H1 (cell line): Measurements from ENCODE around the gene TMEM244. TPM values are rescaled to one million over a fixed set of nuclear protein-coding genes. Genes with fewer than 3 reads are reported as not detected.

Experiments
- BACH1 ChIP-seq: IDR thresholded peaks from 2 replicates; pipeline ENCODE4 v1.6.1; 2012; ENCODE audit warnings: low read length, improper control_type of control experiment
- EGR1 ChIP-seq: IDR thresholded peaks from 2 replicates; pipeline ENCODE4 v1.6.1; 2011; ENCODE audit warnings: low read depth, low read length, borderline replicate concordance
- GABPA ChIP-seq: IDR thresholded peaks from 2 replicates; pipeline ENCODE4 v1.6.1; 2011; ENCODE audit warnings: mild to moderate bottlenecking, low read length, moderate library complexity, borderline replicate concordance; ENCODE audit not compliant: insufficient read depth
- JUN ChIP-seq: IDR thresholded peaks from 2 replicates; pipeline ENCODE4 v1.6.1; 2011; ENCODE audit warnings: low read depth, mild to moderate bottlenecking, improper control_type of control experiment, low read length
- KDM1A ChIP-seq: fragments of 200-600, 300-600 bp; sonication (generic); IDR thresholded peaks from 2 replicates; pipeline ENCODE4 v1.7.1; 2016; ENCODE audit warnings: mild to moderate bottlenecking, low read length, borderline replicate concordance
- RXRA ChIP-seq: IDR thresholded peaks from 2 replicates; pipeline ENCODE4 v1.6.1; 2011; ENCODE audit warnings: low read depth, mild to moderate bottlenecking, low read length, moderate library complexity; ENCODE audit not compliant: insufficient read depth
- TBP ChIP-seq: IDR thresholded peaks from 2 replicates; pipeline ENCODE4 v1.6.1; 2011; ENCODE audit warnings: low read depth, low read length, improper control_type of control experiment
- polyA plus RNA-seq, 7 experiments: library from polyadenylated mRNA; depleted of rRNA in 3 of 7; stranded (reverse) in 5 of 7; unstranded in 2 of 7; fragments of >200 nt in 5 of 7; fragments of 200-250 nt in 2 of 7; gene quantifications; 1 replicate in 5 of 7; 2 replicates in 1 of 7; 4 replicates in 1 of 7; pipeline versions ENCODE4 v1.2.1 to v1.2.3, GENCODE V29; 2011 to 2013; ENCODE audit warnings: missing spikeins in 2 of 7, mixed read lengths in 2 of 7
- total RNA-seq: library from RNA; stranded (reverse); fragmentation: NEBNext Ultra II Directional; extraction: Animal tissue kit (Norgen Biotek cat#: 25700); gene quantifications from 2 replicates; pipeline ENCODE4 v1.2.1, GENCODE V29; 2021
- TF ChIP-seq, protein P1 (sequence below): fragments of 300-600 bp; sonication (generic); IDR thresholded peaks from 2 replicates; pipeline ENCODE4 v1.7.1; 2012; ENCODE audit warnings: low read length, moderate library complexity, mild to moderate bottlenecking, inconsistent platforms; ENCODE audit not compliant: insufficient replicate concordance
- TF ChIP-seq, protein P2 (sequence below): IDR thresholded peaks from 2 replicates; pipeline ENCODE4 v1.6.1; 2012; ENCODE audit warnings: low read length, inconsistent platforms

TMEM244 gene
- total and polyA plus RNA-seq, 2 of the 8 experiments (the other 6 are each of a cell fraction or from before 2014, with no cell fraction given), result not detected

DNA sequence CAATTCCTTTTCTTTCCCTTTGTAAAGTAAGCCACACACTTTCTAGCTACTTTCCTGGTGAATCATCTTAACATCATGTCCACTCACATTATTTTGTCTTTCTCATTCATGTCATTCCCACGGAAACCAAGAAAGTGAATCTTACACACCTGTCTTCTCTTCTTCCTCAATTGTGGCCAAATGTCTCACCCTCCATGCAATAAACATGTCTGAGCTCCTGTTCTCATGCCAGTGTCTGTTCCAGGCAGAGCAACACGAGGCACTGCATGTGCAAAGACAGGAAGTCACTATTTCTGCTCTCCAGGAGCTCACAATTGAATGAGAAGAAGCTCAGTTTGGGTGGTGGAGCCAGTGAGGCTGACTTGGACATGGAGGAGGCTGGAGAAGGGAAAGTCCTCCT is 29.0 kb upstream of the TMEM244 start (continued):
- TF ChIP-seq, protein P1, sequence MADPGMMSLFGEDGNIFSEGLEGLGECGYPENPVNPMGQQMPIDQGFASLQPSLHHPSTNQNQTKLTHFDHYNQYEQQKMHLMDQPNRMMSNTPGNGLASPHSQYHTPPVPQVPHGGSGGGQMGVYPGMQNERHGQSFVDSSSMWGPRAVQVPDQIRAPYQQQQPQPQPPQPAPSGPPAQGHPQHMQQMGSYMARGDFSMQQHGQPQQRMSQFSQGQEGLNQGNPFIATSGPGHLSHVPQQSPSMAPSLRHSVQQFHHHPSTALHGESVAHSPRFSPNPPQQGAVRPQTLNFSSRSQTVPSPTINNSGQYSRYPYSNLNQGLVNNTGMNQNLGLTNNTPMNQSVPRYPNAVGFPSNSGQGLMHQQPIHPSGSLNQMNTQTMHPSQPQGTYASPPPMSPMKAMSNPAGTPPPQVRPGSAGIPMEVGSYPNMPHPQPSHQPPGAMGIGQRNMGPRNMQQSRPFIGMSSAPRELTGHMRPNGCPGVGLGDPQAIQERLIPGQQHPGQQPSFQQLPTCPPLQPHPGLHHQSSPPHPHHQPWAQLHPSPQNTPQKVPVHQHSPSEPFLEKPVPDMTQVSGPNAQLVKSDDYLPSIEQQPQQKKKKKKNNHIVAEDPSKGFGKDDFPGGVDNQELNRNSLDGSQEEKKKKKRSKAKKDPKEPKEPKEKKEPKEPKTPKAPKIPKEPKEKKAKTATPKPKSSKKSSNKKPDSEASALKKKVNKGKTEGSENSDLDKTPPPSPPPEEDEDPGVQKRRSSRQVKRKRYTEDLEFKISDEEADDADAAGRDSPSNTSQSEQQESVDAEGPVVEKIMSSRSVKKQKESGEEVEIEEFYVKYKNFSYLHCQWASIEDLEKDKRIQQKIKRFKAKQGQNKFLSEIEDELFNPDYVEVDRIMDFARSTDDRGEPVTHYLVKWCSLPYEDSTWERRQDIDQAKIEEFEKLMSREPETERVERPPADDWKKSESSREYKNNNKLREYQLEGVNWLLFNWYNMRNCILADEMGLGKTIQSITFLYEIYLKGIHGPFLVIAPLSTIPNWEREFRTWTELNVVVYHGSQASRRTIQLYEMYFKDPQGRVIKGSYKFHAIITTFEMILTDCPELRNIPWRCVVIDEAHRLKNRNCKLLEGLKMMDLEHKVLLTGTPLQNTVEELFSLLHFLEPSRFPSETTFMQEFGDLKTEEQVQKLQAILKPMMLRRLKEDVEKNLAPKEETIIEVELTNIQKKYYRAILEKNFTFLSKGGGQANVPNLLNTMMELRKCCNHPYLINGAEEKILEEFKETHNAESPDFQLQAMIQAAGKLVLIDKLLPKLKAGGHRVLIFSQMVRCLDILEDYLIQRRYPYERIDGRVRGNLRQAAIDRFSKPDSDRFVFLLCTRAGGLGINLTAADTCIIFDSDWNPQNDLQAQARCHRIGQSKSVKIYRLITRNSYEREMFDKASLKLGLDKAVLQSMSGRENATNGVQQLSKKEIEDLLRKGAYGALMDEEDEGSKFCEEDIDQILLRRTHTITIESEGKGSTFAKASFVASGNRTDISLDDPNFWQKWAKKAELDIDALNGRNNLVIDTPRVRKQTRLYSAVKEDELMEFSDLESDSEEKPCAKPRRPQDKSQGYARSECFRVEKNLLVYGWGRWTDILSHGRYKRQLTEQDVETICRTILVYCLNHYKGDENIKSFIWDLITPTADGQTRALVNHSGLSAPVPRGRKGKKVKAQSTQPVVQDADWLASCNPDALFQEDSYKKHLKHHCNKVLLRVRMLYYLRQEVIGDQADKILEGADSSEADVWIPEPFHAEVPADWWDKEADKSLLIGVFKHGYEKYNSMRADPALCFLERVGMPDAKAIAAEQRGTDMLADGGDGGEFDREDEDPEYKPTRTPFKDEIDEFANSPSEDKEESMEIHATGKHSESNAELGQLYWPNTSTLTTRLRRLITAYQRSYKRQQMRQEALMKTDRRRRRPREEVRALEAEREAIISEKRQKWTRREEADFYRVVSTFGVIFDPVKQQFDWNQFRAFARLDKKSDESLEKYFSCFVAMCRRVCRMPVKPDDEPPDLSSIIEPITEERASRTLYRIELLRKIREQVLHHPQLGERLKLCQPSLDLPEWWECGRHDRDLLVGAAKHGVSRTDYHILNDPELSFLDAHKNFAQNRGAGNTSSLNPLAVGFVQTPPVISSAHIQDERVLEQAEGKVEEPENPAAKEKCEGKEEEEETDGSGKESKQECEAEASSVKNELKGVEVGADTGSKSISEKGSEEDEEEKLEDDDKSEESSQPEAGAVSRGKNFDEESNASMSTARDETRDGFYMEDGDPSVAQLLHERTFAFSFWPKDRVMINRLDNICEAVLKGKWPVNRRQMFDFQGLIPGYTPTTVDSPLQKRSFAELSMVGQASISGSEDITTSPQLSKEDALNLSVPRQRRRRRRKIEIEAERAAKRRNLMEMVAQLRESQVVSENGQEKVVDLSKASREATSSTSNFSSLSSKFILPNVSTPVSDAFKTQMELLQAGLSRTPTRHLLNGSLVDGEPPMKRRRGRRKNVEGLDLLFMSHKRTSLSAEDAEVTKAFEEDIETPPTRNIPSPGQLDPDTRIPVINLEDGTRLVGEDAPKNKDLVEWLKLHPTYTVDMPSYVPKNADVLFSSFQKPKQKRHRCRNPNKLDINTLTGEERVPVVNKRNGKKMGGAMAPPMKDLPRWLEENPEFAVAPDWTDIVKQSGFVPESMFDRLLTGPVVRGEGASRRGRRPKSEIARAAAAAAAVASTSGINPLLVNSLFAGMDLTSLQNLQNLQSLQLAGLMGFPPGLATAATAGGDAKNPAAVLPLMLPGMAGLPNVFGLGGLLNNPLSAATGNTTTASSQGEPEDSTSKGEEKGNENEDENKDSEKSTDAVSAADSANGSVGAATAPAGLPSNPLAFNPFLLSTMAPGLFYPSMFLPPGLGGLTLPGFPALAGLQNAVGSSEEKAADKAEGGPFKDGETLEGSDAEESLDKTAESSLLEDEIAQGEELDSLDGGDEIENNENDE, result no peak
- TF ChIP-seq TBP, result no peak
- TF ChIP-seq GABPA, result no peak
- TF ChIP-seq, protein P2, sequence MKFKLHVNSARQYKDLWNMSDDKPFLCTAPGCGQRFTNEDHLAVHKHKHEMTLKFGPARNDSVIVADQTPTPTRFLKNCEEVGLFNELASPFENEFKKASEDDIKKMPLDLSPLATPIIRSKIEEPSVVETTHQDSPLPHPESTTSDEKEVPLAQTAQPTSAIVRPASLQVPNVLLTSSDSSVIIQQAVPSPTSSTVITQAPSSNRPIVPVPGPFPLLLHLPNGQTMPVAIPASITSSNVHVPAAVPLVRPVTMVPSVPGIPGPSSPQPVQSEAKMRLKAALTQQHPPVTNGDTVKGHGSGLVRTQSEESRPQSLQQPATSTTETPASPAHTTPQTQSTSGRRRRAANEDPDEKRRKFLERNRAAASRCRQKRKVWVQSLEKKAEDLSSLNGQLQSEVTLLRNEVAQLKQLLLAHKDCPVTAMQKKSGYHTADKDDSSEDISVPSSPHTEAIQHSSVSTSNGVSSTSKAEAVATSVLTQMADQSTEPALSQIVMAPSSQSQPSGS, result no peak
- no peak for TF ChIP-seq JUN
- no peak for TF ChIP-seq KDM1A
- TF ChIP-seq BACH1, result no peak
- TF ChIP-seq RXRA, result no peak
- no peak for TF ChIP-seq EGR1
